Astrocyte of the spinal cord (primary cell): ENCODE data around the gene C6orf58.

Experiments used
- DNase-seq: peaks from one replicate; pipeline ENCODE4 v3.0.0; 2011; ENCODE audit warnings: low read depth, low spot score
- H3K4me3 ChIP-seq: 2 replicates; pipeline ENCODE4 v1.5.1; 2011; ENCODE audit warnings: low read depth, mild to moderate bottlenecking, low read length, moderate library complexity
- in situ Hi-C: cut with HindIII; loops from 2 replicates; pipeline ENCODE4 v1.10.0; 2017; ENCODE audit warnings: low sequenced_read_pairs
- TF ChIP-seq, protein P1 (sequence below): IDR thresholded peaks from 2 replicates; pipeline ENCODE4 v1.5.1; 2012; ENCODE audit warnings: low read depth, mild to moderate bottlenecking, low read length, inconsistent platforms

Gene C6orf58

DNA sequence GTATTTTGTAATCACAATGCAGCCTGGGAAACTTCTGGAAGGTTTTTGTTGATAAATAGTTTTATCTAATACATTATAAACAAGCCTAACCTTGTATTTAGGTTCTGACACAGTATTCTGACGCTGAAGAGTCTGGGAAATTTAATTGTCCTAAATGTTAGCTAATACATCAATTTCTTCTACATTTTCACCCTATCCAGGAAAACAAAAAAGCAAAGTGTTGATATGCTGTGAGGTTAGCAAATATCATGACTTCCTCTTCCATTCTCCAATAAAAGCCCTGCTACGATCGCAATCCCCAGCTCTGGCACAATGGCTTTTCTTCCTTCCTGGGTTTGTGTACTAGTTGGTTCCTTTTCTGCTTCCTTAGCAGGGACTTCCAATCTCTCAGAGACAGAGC lies at the start of gene C6orf58:
Gene C6orf58, plus strand, starts transcription at position 301 of the 400 bp plus-strand sequence. Its CDS starts 12 bp downstream, at position 313.
- H3K4me3 ChIP-seq: no peak within 1 kb of the TSS
- no peak for DNase-seq
- in situ Hi-C loops: no loop called here
- TF ChIP-seq, protein P1, sequence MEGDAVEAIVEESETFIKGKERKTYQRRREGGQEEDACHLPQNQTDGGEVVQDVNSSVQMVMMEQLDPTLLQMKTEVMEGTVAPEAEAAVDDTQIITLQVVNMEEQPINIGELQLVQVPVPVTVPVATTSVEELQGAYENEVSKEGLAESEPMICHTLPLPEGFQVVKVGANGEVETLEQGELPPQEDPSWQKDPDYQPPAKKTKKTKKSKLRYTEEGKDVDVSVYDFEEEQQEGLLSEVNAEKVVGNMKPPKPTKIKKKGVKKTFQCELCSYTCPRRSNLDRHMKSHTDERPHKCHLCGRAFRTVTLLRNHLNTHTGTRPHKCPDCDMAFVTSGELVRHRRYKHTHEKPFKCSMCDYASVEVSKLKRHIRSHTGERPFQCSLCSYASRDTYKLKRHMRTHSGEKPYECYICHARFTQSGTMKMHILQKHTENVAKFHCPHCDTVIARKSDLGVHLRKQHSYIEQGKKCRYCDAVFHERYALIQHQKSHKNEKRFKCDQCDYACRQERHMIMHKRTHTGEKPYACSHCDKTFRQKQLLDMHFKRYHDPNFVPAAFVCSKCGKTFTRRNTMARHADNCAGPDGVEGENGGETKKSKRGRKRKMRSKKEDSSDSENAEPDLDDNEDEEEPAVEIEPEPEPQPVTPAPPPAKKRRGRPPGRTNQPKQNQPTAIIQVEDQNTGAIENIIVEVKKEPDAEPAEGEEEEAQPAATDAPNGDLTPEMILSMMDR: no peak

DNA sequence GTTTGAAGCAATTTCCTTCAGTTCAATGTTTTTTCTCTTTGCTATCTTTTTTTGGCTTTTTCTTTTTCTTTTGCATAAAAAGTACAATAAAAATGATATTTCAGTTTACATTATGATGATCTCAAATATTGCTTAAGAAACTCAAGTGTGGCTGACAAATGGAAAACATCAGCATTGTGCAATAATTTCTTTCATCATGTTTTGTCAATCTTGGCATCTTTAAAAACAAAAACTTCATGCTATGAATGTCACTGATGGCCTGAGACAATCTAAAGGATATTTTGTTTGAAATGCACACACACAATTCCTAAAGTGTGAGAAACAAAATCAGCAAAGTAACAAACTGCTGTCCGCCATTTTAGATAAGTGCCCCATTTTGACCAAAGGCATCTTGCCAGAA lies 44.0 kb upstream of the C6orf58 start:
- in situ Hi-C loops: no loop called here
- no peak for DNase-seq

DNA sequence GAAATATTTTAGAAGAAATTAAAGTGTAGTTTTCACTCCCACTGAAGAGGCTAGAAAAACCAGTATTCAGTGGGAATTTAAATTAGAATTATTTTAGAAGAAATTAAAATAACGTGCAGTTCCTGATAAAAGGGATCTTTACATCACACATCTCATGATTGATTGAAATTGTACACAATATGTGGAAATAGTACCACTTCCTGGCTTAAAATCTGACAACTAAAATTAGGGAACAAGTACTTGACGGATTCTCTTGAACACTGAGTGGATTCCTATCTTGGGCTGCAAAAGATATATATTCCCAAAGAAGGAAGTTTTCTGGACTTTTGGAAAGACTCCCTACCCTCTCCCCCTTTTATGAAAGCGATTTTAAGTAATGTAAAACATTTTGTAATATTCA lies 43.2 kb upstream of the C6orf58 start:
- H3K4me3 ChIP-seq: no peak overlapping the region
- no peak for DNase-seq
- TF ChIP-seq, protein P1: no peak
- in situ Hi-C loops: no loop called here

More for the DNA sequence above, 44.0 kb upstream of the C6orf58 start:
- no peak overlapping the region for H3K4me3 ChIP-seq
- TF ChIP-seq, protein P1: no peak

DNA sequence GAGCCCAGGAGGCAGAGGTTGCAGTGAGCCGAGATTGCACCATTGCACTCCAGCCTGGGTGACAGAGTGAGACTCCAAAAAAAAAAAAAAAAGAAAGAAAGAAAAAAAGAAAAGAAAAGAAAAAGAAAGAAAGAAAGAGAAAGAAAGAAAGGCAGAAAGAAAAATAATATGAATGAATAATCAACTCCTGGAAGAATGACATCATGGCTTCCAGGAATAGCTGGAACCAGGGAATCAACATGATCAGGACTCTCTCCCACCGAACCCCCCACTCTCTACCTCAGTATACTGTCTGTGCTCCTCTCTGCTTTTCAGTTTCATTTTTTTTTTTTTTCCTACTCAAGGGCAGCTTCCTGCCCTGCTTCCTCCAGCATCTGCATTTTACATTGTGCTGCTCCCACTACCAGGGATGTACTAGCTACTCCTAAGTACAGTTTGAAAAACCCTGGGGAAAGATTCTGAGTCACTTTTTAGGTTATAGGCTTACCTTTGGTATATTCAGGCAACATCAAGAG lies 38.2 kb upstream of the C6orf58 start:
- TF ChIP-seq, protein P1: no peak
- DNase-seq: no peak
- in situ Hi-C loops: no loop called here
- H3K4me3 ChIP-seq: no peak overlapping the region

DNA sequence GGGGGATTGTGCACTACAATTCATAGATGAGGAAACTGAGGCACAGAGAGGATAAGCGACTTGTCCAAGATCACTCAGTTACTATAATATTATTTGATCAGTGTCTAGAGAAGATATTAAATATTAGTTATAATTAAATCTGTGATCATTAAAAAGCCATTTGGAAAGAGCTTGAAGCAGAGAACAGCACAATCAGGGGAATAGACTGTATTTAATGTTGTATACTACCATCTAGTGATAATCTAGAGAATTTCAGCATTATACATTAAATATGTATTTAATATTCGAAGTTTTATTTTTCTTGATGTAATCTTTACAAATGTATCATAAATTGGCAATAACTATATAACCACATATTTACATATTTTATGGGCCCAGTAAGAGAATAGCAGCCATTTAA lies 37.7 kb upstream of the C6orf58 start:
- peak; percentile 39 for DNase-seq
- TF ChIP-seq, protein P1: no peak
- no peak overlapping the region for H3K4me3 ChIP-seq

DNA sequence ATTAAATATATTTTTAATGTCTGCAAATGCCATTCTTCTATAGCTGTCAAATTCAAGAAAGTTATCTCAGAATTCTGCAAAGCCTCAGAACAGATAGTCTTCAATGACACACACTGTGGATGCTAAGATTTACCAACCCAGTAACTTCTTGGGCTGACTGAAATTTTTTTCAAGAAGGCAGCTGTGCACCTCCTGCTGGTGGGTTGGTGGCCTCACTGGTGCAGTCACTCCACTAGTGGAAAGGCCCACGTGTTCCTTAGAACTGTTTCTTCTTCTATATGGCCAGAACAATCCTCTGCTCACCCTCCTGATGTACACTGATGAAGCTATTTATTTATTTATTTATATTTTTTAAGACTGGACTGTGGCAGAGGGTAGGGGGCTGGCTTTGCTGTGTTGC lies 29.8 kb upstream of the C6orf58 start:
- TF ChIP-seq, protein P1: peak; percentile 38
- no peak for DNase-seq
- no peak overlapping the region for H3K4me3 ChIP-seq
- in situ Hi-C loops: no loop called here

More for the DNA sequence above, 37.7 kb upstream of the C6orf58 start:
- in situ Hi-C loops: no loop called here
